Tibial nerve (tissue), 4 donors: Measurements from ENCODE around the gene MSI2.

Experiments
- CTCF ChIP-seq, 5 experiments: fragments of 200-600 bp in 3 of 5; fragments of 450-650 bp in 2 of 5; sonication (generic) in 3 of 5; IDR thresholded peaks; one replicate each; pipeline ENCODE4 v1.5.1; 2016 to 2019; ENCODE audit warnings: antibody characterized with exemption in 5 of 5, mild to moderate bottlenecking in 3 of 5, moderate library complexity in 2 of 5
- EP300 ChIP-seq, 2 donors: sonication (generic); formaldehyde crosslinking; IDR thresholded peaks; one replicate each; pipeline ENCODE4 v1.6.1; 2017; ENCODE audit warnings: antibody characterized with exemption in 2 of 2, mild to moderate bottlenecking in 1 of 2

- TF ChIP-seq CTCF (IDR thresholded peaks at IDR 0.05) (no peak), EP300 (IDR thresholded peaks at IDR 0.05) (no peak)
These were observed 48.9 kb upstream of the MSI2 start for GRCh38 chr17:57207396-57207795.
